Effector CD8-positive, alpha-beta T cell (primary cell): ENCODE results near the gene GGT6.

Source experiments
- DNase-seq: peaks from one replicate; lab custom pipeline; 2025; lab: John Stamatoyannopoulos, UW

GGT6 gene

GRCh38 chr17:4539025-4539424 is 21.4 kb downstream of the GGT6 start:
- no peak for DNase-seq

DNA sequence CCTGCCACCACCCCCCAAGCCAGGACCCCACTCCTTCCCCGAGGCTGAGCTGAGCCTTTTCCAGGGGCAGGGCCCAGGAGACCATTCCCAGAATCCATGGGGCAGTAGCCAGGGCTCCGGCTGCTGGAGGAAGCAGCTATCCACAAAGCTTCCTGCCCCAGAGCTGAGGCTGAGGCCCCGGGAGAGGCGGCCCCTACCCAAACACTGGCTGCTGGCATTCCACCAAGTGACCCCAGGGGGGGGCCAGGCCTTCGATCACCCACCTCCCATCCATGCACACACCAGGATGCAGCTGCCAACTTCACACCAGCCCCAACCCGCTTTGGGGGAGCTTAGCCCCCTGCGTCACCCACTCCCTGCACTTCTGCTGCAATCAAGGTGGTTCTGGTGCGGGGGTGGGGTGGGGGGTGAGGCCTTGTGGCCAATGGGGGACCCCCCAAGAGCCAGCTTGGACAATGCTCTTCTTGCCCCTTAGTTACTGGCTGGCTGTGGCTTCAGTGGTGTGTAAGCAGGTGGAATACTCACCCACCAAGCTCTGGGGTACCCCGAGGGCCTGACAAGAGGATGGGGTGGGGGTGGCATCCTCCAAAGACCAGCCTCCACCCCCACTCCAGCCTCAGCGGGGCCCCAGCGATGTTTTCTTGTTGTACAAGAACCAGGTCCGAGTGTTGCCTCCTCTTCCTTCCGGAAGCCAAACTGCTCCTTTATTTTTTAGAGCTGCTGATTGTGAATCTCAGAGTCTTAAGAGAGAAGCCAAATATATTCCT is 22.0 kb downstream of the GGT6 start:
- DNase-seq = no peak

DNA sequence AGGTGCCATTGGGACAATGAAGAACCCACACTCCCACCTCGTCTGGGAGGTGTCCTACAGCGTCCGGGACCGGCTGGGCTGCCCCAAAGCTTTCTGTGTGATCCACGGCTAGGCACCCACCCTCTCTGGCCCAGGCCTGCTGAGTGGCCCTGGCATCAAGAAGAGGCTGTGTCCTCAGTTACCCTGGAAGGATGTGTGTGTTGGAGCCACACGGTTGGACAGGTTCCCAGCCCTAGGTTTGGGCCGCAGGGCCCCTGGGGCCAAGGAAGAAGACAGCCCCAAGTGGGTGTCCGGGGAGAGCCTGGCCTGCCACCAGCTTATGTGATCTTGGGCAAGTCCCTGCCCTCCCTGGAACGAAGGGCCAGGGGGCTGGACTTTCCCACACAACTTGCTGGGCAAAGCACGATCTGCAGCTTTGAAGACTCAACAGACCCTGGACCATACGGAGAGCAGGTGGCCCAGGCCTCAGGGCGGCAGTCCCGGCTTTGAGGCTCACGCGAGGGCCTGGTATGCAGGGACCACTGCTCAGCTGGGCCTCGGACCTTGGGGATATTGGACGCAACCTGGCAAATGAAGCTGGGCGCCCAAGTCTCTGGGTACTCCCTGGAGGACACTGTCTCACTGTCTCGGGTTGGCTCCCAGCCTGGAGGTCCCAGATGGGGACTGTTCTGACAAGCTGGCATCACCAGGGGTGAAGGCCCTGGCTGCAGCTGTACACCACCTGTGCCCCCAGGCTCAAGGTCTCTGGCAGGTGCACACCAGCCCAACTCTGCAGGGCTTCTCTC is 22.7 kb downstream of the GGT6 start:
- DNase-seq = no peak

DNA sequence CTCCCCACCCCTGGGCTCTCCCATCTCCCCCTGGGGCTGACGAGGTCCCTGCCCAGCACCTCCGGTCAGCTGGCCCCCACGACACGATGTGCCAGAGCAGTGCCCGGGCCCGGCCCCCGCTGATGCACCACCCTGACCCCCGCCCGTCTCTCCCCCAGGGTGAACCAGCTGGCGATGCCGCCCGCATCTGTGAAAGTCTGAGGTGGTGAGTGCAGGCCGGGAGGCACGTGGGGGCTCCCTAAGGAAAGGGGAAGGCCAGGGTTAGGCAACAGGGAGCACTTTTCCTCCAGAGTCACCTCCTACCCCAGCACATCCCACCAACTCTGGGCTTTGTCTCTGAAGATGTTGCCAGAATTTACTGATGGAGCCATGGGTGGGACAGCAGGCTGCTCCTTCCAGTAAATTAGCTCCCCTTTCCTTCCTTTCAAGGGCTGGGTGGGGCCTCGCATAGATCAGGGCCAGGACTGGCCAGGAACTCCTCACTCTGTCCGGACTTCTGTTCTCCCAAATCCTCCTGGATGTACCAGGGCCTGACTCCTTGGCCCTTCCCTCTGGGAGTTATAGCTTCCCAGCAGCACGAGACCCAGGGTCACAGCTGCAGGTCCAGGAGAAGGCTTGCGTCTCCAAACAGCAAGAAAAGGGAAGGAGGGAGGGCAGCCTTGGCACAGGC is 23.5 kb downstream of the GGT6 start:
- no peak for DNase-seq

GRCh38 chr17:4536259-4536741 is 24.1 kb downstream of the GGT6 start:
- DNase-seq = no peak

DNA sequence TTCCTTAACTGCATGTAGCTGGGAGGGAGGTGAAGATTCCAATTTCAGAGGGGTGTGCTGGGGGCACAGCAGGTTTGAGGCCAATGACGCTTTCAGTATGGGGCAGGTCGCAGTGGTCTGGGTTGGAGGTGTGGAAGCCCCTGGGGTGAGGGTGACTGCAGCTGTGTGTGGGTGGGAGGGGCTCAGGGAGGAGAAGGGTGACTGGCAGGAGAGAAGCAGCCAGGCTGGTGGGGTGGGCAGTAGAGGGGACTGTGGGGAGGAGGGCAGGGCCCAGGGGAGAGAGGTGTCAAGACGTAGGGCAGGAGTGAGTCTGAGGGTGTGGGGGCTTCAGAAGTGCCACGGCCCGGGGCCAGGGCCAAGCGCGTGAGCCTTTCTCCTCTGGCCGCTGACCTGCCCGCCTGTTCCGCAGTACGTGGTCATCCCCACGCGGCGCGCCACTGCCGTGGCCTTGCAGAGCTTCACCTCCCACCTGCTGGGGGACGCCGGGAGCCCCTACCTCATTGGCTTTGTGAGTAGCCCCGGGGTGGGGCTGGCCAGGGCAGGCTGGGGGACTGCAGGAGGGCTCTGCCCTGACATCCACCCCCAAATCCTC is 24.6 kb downstream of the GGT6 start:
- no peak for DNase-seq

- DNase-seq = no peak
Observed at GRCh38 chr17:4534928-4535666, 25.3 kb downstream of the GGT6 start.

DNA sequence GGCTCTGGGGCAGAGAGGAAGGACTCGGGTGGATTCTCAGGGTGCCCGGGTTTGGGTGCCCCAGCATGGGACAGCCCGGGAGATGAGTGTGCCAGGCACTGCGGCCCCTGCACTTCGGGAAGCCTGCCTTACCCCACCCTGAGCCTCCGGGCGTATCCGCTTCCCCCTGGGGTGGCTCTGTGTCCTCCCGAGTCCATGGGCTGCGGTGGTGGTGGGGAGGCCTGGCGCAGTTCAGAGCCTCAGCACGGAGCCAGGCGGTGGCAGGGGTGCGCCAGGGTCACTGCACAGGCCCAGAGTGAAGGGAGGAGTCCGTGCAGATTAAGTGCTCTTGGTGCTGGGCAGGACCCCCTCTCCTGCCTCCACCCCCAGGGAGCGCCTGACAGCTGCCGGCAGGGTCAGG is 25.9 kb downstream of the GGT6 start:
- no peak for DNase-seq

GRCh38 chr17:4533523-4534504 is 26.6 kb downstream of the GGT6 start:
- DNase-seq = no peak

GRCh38 chr17:4532860-4533522 is 27.4 kb downstream of the GGT6 start:
- DNase-seq = no peak

DNA sequence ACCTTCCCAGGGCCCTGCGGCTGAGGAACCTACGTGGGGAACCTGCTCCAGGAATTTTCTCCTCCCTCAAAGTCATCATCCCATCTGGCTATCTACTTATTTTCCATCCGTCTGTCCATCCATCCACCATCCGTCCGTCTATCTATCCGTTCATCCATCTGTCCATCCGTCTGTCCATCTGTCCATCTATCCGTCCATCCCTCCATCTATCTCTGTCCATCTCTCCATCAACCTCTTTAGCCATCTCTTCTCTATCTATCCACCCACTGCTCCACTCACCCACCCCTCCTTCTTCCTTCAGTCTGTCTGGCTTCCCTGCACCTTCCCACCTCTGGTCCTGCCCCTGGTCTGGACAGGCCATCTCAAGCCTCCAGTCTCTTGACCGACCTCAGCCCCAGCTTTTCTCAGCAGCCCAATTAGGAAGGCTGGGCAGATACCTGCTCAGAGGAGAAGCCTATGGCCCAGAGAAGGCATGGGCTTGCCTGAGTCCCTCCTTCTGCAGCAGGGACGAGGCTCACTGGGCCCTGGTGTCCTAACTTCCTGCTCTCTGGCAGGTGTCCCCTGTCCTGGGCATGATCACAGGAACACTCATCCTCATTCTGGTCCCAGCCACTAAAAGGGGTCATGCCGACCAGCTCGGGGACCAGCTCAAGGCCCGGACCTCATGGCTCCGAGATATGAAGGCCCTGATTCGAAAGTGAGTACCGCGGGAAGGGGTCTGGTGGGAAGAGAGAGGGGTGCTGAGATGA is 28.2 kb downstream of the GGT6 start:
- DNase-seq = no peak

GRCh38 chr17:4530799-4531730 is 29.3 kb downstream of the GGT6 start:
- DNase-seq = no peak

DNA sequence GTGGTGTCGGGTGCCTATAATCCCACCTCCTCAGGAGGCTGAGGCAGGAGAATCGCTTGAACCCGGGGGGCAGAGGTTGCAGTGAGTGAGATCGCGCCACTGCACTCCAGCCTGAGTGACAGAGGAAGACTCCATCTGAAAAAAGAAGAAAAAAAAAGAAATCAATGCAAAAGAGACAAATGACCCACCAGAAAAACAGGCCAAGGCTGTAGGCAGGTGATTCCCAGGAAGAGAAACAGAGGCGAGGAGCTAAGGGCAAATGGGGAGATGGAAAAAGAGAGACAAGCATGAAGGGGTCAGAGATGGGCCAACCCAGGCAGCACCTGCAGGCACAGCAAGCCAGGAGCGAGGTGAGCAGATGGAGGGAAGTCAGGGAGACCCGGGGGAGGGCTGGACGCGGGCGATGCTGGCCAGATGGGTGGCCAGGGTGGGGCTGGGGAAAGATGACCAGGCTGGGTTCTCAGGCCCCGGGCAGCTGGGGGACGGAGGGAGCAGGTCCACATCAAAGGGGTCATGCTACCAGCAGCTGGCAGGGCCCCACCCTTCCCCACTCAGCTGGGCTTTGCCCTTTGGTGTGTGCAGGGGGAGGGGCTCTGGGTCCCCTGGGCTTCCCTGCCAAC is 30.7 kb downstream of the GGT6 start:
- no peak for DNase-seq

DNA sequence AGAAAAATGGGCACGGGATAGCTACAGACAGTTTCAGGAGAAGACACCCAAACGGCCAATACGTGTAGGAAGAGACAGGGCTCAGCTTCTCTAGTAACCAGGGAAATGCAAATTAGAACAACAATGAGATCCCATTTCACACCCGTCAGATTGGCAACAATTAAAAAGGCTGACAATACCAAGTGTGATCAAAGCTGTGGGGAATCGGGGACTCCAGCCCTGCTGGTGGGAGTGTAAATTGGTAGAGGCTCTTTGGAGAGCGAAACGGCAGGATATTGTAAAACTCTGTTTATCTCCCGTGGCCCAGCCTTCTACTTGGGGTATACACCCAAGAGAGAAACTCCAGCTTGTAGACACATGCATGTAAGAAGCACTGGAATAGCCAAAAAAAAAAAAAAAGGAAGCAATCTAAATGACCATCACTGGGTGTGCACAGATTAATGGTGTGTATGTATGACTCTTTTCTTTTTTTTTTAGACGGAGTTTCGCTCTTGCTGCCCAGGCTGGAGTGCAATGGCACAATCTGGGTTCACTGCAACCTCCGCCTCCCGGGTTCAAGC is 32.7 kb downstream of the GGT6 start:
- no peak for DNase-seq

- DNase-seq = no peak
Observed at GRCh38 chr17:4527134-4527533, 33.2 kb downstream of the GGT6 start.

- no peak for DNase-seq
Observed at GRCh38 chr17:4525691-4526397, 34.5 kb downstream of the GGT6 start.

DNA sequence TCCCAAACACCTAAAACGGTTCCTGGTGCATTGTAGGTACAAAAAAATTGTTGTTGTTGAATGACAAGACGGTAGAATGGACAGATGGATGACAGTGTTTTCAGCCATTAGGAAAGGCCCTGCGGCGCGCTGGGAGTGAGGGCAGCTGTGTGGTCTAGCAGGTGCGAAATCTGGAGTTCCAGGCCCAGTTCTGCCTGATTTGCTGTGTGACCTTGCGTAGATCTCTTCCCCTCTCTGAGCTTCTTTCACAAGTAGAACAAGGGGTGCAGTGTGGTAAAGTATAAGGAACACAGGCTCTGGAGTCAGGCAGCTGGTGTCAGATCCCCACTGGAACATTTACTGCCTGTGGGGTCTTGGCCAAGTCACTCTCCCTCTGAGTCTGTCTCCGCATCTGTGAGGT is 36.4 kb downstream of the GGT6 start:
- DNase-seq = no peak
